B cell (primary cell): ENCODE measurements around the gene COMMD8.

Source experiments
- EZH2 ChIP-seq: IDR thresholded peaks from 2 replicates; pipeline ENCODE4 v1.6.1; 2012; ENCODE audit warnings: borderline replicate concordance, low read depth, mild to moderate bottlenecking, moderate library complexity, low read length; ENCODE audit not compliant: insufficient read depth, poor library complexity, severe bottlenecking
- TF ChIP-seq, protein P1 (sequence below): fragments of 200-600 bp; IDR thresholded peaks from one replicate; pipeline ENCODE4 v1.8.0; 2022; ENCODE audit warnings: antibody characterized with exemption, mild to moderate bottlenecking

DNA sequence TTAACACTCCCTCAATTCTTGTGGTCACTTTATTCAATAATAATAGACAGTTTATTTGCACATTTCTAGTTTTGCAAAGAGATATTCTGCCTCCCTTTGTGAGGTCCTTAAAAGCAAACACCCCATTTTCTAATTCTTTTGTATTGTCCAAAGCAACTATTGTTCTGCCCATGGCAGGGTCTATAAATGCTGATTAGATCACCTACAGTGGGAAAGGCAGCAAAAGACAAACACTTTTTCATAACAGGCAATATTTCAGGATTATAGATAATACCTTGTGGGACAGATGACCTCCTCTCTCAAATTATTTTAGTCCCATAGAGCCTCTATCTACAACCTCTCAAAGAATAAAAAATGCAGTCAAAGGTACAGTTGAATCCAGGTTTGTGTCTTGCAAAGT is 28.6 kb downstream of the COMMD8 start:
- TF ChIP-seq, protein P1, sequence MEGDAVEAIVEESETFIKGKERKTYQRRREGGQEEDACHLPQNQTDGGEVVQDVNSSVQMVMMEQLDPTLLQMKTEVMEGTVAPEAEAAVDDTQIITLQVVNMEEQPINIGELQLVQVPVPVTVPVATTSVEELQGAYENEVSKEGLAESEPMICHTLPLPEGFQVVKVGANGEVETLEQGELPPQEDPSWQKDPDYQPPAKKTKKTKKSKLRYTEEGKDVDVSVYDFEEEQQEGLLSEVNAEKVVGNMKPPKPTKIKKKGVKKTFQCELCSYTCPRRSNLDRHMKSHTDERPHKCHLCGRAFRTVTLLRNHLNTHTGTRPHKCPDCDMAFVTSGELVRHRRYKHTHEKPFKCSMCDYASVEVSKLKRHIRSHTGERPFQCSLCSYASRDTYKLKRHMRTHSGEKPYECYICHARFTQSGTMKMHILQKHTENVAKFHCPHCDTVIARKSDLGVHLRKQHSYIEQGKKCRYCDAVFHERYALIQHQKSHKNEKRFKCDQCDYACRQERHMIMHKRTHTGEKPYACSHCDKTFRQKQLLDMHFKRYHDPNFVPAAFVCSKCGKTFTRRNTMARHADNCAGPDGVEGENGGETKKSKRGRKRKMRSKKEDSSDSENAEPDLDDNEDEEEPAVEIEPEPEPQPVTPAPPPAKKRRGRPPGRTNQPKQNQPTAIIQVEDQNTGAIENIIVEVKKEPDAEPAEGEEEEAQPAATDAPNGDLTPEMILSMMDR: no peak
- TF ChIP-seq EZH2: no peak
